Myocyte (in vitro differentiated cells): Measurements from ENCODE around the gene CRCP. TPM values are rescaled to one million over a fixed set of nuclear protein-coding genes. Genes with fewer than 3 reads are reported as not detected.
"Not testable (repeated sequence)": the region's sequence is repeated elsewhere in the genome, so short reads cannot be mapped to it uniquely, and the experiment has no call there.

ENCODE experiments used
- DNase-seq: peaks from one replicate; pipeline ENCODE4 v3.0.0-alpha.2; 2012; ENCODE audit warnings: low read depth
- polyA plus RNA-seq: library from polyadenylated mRNA; unstranded; fragments of >200 nt; gene quantifications from one replicate; pipeline ENCODE4 v1.2.1, GENCODE V29; 2012; ENCODE audit warnings: missing spikeins
- total RNA-seq: library from RNA; depleted of rRNA; stranded (reverse); fragments of >200 nt; gene quantifications from 2 replicates; pipeline ENCODE4 v1.2.3, GENCODE V29; 2014

CRCP gene
- 35.5 and 51.9 TPM in 2 replicates for total RNA-seq
- polyA plus RNA-seq: 32.0 TPM

- peak; percentile 92 for DNase-seq
These were observed at the start of gene CRCP for GRCh38 chr7:66114743-66115649. Gene CRCP, plus strand, starts transcription at chr7:66114847. Its CDS starts 116 bp downstream, at chr7:66114963.

GRCh38 chr7:66069732-66070131 lies 44.9 kb upstream of the CRCP start:
- DNase-seq: no peak

DNA sequence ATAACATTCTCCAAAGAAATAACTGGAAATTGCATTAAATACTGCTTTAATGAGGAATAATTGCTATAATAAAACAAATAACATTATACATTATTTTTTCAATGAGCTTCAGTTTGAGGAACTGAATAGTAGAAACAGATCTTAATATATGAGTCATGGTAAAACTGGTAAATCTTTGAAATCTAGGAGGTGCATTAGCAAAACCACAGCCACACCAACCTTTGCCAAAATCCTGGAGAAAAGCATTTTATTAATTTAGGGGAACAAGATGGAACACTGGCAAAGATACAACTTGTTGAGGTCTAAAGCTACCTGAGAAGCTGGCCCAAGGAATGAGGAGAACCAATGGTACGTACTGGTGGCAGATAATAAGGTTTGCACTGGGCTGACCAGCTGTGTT lies 44.4 kb upstream of the CRCP start:
- DNase-seq: no peak

- not testable (repeated sequence) for DNase-seq
These were observed 42.4 kb upstream of the CRCP start for GRCh38 chr7:66072208-66072607.

- DNase-seq: peak; percentile 95
These were observed 38.8 kb upstream of the CRCP start, which contains the start of gene ASL for GRCh38 chr7:66075590-66076461. Gene ASL, plus strand, starts transcription at chr7:66075819. Its CDS starts 263 bp downstream, at chr7:66076082.

DNA sequence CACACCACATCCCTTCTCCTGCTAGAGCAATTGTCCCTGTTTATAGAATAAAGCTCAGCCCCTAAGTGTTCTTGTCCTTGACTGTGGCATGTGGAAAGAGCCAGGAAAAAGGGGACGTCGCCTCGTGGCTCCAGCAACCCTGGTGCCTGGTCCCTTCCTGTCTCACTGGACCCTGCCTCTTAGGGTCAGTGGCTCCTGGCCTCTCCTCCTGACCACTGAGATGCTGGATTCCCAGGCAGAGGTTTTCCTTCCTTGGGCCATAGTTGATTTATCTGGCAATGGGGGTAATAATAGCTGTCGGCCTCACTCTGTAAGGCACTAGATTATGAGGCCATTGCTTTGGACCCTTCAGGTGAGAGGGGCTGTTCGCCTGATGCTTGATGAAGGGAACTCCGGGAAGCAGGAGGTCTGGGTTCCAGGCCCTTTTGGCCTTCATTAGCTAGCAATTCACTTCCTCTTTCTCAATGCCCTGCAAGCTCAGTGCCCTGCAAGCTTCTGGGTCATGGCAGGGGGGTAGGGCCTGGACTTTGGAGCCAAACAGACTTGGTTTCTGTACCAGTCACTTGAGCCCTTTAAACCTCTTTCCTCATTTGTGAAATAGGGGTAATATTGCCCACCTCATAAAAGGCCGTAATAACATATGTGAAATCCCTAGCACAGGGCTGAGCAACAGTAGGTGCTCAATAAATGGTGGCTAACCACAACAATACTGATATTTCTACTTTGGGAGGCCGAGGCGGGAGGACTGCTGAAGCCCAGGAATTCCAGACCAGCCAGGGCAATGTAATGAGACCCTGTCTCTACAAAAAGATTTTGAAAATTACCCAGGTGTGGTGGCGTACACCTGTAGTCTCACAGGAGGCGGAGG lies 38.0 kb upstream of the CRCP start:
- no peak for DNase-seq

GRCh38 chr7:66078067-66078466 lies 36.6 kb upstream of the CRCP start:
- DNase-seq: no peak

GRCh38 chr7:66082083-66082482 lies 32.6 kb upstream of the CRCP start:
- DNase-seq: no peak

DNA sequence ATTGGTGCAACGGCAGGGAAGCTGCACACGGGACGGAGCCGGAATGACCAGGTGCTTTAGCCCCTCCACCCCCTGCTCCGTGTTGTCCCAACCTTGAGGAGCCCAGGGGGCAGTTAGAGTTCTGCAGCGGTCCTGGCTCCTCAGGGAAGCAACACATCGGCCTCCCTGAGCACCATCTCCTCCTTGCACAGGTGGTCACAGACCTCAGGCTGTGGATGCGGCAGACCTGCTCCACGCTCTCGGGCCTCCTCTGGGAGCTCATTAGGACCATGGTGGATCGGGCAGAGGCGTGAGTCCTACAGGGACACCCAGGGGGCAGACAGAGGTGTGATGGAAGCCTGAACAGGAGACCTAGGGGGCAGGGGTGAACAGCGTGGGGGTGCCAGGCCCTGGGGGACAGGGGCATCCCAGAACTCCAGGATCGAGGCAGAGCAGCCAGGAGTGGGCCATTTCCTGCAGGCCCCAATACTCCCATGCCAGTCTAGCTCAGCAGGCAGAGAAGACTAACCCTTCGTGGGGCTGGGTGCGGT lies 31.7 kb upstream of the CRCP start:
- DNase-seq: no peak

DNA sequence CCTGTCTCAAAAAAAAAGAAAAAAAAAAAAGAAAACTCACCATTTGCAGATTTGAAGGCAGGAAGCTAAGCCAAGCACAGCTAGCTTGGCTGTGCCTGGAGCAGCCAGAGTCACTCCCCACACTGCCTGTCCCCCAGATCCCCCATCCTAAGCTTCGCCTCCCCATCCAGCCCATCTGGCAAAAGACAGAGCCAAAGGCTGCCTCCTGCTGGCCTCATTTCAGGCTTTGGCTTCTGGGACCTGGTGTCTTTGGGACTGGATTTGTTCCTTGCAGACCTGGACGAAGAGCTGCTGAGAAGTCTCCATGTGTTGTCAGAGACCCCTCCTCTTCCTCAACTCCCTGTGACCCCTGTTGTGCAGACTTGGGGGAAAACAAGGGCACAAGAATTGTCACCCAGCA lies 31.0 kb upstream of the CRCP start:
- no peak for DNase-seq

GRCh38 chr7:66088861-66089838 lies 25.5 kb upstream of the CRCP start:
- DNase-seq: no peak

DNA sequence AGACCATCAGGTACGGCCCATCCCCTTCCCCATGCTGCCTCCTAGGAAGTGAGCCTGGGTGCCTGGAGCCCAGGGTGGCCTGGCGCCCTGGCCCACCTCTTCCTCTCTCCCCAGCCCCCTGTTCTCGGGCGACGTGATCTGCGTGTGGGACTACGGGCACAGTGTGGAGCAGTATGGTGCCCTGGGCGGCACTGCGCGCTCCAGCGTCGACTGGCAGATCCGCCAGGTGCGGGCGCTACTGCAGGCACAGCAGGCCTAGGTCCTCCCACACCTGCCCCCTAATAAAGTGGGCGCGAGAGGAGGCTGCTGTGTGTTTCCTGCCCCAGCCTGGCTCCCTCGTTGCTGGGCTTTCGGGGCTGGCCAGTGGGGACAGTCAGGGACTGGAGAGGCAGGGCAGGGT lies 22.0 kb upstream of the CRCP start:
- DNase-seq: no peak

DNA sequence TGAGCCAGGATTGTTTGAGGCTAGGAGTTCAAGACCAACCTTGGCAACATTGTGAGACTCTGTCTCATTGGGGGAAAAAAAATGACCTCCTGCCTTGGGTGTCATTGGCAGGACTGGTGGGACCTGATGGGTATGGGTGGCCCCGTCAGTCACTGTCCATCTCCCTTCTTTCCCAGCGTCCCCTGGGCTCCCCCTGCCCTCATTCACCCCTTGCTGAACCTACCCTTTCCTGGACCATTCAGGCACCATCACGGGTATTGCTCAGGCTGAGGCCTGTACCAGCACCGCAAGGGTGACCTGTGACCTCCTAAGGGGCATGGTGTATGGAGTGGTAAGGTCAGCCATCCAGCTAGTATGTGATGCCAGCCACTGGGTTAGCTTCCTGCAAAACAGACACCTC lies 19.6 kb upstream of the CRCP start:
- DNase-seq: no peak

DNA sequence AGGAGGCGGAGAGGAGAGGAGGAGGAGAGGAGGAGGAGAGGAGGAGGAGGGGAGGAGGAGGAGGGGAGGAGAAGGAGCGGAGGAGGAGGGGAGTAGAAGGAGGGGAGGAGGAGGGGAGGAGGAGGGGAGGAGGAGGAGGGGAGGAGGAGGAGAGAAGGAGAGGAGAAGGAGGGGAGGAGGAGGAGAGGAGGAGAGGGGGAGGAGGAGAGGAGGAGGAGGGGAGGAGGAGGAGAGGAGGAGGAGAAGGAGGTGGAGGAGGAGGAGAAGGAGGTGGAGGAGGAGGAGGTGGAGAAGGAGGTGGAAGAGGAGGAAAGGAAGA lies 15.5 kb upstream of the CRCP start:
- no peak for DNase-seq

- peak; percentile 53 for DNase-seq
These were observed 14.9 kb upstream of the CRCP start for GRCh38 chr7:66099551-66100407.

GRCh38 chr7:66100408-66101050 lies 14.1 kb upstream of the CRCP start:
- DNase-seq: no peak

DNA sequence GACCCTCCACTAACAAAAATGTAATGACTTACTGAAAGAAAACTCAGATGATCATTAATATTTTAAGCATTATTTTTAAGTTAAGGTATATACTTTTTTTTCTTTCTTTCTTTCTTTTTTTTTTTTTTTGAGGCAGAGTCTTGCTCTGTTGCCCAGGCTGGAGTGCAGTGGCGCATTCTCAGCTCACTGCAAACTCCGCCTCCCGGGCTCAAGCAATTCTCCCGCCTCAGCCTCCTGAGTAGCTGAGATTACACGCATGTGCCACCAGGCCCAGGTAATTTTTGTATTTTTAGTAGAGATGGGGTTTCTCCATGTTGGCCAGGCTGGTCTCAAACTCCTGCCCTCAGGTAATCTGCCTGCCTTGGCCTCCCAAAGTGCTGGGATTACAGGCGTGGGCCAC lies 12.5 kb upstream of the CRCP start:
- DNase-seq: not testable (repeated sequence)

DNA sequence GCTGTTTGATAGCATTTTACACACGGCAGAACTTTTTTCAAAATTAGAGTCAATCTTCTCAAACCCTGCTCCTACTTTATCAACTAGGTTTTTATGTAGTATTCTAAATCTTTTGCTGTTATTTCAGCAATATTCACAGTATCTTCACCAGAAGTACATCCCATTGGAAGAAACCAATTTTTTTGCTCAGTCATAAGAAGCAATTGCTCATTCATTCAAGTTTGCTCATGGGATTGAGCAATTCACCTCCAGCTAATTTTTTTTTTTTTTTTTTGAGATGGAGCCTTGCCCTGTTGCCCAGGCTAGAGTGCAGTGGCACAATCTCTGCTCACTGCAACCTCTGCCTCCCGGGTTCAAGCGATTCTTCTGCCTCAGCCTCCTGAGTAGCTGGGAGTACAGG lies 10.7 kb upstream of the CRCP start:
- DNase-seq: not testable (repeated sequence)
